Kidney tubule cell (primary cell): ENCODE results near the gene OLIG1.

Source experiments
- DNase-seq: peaks from one replicate; pipeline ENCODE4 v3.0.0-alpha.2; 2018; ENCODE audit warnings: low spot score

OLIG1 gene

DNA sequence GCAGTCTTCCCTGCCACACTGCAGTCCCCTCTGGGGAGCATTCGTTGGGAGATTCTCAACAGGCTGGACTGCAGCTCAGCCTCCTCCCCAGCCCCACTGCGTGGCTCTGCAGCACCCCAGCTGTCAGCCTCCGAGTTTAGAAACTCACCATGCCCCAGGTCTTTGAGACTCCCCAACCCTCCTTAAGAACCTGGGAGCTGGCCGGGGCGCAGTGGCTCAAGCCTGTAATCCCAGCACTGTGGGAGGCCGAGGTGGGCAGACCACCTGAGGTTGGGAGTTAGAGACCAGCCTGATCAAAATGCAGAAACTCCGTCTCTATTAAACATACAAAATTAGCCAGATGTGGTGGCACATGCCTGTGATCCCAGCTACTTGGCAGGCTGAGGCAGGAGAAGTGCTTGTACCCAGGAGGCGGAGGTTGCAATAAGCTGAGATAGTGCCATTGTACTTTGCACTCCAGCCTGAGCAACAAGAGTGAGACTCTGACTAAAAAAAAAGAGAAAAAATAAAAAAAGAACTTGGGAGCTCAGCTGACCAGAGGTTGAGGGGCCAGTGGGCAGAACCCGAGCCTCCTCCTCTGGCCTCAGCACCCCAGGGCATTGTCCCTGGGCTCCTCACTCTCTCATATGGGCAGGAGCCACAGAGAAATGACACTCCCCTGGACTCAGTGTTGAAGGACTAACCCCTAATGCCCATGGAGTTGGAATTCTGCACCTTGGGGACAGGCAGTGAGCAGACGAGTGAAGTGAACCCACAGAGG, 38.6 kb upstream of the OLIG1 start:
- DNase-seq, result no peak

DNA sequence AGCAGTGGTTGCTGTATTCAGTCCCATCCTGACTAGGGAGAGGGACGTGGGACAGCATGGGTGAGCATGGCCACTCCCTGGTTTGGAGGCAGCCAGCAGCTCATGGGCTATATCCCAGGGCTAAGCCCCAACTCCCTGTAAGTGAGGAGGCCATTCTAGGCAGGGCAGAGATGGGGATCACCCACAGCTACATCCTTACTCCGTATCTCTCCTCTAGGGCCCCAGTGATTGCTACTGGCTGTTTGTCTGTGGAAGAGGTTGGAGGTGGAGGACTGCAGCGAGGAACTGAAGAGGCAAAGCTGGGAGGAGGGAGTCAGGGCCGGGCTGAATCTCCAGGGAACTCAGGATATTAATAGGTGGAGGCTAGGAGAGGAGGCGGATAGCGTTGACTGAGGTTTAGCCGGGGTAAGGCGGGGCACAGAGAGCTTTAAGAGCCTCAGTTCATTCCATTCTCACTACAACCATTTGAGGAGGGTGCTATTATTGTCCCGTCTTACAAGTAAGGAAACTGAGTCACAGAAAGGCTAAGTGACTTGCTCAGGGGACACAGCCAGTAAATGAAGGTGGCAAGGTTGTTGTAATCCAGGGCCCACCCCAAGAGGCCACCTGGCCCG, 37.4 kb upstream of the OLIG1 start:
- no peak for DNase-seq

DNA sequence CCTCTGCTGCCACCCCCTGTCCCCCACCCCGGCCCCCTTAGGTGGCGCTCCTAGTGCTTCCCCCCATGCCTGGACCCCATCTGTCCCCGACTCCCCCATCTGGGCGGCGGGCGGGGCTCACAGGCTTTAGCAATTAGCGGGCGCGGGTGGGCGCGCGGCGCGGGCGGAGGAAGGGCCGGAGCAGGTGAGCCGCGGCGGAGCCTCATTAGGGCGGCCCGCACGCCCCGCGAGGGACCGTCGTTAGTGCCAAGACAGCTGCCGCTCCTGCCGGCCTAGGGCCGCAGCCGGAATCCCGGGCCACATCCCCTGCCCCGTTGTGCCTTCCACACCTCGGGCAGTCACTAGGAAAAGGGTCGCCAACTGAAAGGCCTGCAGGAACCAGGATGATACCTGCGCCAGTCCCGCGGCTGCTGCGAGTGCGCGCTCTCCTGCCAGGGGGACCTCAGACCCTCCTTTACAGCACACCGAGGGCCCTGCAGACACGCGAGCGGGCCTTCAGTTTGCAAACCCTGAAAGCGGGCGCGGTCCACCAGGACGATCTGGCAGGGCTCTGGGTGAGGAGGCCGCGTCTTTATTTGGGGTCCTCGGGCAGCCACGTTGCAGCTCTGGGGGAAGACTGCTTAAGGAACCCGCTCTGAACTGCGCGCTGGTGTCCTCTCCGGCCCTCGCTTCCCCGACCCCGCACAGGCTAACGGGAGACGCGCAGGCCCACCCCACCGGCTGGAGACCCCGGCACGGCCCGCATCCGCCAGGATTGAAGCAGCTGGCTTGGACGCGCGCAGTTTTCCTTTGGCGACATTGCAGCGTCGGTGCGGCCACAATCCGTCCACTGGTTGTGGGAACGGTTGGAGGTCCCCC, 36.6 kb upstream of the OLIG1 start:
- no peak for DNase-seq

DNA sequence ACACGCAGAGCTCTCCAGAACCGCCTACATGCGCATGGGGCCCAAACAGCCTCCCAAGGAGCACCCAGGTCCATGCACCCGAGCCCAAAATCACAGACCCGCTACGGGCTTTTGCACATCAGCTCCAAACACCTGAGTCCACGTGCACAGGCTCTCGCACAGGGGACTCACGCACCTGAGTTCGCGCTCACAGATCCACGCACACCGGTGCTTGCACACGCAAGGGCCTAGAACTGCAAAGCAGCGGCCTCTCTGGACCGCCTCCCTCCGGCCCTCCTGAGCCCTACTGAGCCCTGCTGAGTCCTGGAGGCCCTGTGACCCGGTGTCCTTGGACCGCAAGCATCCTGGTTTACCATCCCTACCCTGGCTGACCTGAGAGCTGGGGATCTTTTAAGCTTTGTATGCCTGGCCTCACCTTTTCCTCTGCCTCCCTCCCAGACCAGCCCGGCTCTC, 36.0 kb upstream of the OLIG1 start:
- no peak for DNase-seq

DNA sequence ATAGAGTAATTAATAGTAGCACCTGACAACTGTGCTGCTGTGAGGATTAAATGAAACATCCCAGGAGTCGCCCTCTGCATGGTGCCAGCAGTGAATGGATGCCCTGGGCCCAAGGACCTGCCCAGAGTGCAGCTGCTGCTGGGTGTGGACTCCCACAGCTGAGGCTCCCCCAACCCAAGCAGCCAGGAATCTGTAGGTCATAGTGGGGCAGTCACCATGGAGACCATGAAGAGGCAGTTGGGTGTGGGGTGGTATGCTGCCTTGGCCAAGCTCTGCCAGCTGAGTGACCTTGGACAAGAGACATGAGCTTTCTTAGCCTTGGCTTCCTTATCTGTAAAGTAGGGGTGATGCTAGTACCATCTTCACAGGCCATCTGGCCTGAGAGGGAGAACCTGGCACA, 34.8 kb upstream of the OLIG1 start:
- no peak for DNase-seq

DNA sequence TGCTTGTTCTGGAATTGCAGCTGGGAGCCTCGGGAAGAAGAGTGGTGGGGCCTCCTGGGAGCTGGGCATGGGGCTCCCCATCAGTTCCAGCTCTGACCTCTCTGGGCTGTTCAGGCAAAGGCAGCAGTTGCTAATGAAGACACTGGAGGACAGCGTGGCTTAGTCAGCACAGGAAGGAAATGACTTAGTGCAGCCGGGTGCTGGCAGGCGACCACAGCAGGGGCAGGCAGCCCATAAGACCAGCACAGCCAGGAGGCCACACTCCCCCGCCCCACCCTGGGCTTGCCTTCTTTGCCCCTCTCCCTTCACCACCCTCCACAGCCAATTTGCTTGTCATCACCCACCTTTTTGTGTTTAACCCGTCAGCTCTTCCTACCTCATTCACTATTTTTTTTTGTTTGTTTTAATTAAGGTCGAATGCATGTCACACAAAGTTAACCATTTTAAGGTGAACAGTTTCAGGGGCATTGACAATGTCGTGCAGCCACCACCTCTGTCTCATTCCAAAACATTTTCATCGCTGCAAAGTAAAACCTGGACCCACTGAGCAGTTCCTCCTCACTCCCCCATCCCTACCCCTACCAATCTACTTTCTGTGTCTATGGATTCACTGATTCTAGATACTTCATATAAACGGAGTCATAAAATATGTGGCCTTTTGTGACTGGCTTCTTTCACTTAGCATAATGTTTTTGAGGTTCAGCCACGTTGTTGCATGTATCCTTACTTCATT, 33.3 kb upstream of the OLIG1 start:
- DNase-seq, result peak; percentile 55

DNA sequence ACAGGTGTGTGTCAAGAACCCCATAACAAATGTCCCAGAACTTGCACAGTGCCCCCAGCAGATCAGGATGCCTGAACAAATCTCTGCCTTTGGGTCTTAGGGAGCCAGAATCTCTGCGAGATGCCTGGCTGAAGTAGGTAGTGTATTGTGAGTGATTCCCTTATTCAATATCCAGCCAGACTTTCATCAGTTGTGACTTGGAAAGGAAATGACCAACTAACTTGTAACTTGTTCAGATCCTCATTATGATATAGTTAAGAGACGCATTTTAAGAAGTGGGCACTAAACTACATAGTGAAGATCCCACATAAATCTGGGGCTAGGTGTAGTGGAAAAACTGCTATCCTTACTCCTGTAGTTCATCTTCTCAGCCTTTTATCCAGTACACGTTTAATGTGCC, 32.4 kb upstream of the OLIG1 start:
- DNase-seq, result no peak

DNA sequence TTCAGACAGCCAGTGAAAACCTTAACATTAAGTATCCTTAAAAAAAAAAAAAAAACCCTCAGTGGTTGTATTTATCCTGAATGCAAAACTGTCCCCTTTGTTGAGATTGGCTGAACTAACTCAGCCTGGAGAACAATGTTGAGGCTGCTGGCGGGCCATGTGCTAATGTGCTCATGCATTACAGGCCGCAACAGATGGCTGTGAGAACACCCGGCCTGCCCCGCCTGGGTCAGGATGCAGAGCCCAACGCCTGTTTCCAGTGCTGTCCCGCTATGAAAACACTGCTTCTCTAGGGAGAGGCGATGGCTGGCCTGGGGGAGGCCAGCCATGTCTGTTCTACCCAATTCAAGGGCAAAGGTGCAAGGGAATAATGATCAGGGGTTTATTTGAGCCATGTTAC, 30.4 kb upstream of the OLIG1 start:
- DNase-seq, result no peak

DNA sequence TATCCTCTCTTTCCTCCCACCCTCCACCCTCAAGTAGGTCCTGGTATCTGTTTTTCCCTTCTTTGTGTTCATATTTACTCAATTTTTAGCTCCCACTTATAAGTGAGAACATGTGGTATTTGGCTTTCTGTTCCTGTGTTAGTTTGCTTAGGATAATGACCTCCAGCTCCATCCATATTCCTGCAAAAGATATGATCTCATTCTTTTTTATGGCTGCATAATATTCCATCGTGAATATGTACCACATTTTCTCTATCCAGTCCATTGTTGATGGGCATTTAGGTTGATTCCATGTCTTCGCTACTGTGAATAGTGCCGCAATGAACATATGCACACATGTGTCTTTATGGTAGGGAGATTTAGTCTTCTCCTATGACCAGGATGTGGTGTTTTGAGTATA, 29.7 kb upstream of the OLIG1 start:
- DNase-seq, result no peak

DNA sequence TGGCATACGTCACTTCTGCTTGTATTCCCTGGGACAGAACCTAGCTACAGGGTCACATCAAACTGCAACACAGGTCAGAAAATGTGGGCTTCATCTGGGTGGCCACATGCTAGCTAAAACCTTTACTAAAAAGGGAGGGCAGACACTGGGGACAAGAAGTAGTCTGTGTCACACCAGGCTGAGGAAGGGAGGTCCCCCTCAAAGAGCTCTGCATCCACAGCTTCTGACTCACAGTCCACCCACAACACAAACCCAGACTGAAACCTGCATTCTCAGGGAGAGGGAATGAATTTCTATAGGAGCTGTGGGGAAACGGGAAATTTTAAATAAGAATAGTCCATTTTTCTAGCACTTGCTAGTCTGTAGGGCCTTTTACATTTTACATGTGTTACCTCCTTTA, 28.0 kb upstream of the OLIG1 start:
- DNase-seq, result peak; percentile 39

DNA sequence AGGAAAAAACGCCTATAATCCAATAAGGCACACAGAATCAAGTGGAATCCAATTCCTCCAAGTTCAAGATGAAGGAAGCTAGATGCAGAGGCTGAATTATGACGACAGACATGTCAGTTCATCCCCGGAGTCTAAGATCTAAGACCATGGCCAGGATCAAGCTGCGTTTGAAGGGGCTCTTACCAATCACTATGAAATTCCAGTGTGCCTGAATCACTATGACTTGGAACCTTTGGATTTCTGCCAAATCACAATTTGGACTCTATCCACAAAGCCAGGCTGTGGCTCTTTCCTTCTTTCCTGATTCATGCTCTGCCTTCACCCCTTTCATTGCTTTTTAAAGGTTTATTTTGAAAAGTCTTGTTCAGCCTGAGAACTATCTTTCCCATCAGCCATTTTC, 27.1 kb upstream of the OLIG1 start:
- DNase-seq, result peak; percentile 94

DNA sequence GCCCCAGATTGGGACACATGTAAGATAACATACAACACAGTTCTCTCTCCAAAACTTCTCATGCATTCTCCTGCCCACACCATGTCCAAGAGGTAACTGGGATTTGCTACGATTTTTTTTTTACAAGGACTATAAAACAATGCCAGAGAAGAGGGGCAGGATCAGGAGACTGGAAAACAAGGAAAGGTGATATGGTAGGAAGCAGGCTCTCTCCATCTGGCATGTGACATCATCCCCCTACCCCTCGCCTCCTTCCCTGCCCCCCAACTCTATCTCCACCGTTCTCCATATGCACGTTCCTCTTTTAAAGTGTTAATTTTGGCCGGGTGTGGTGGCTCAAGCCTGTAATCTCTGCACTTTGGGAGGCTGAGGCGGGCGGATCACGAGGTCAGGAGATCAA, 23.5 kb upstream of the OLIG1 start:
- DNase-seq, result no peak

DNA sequence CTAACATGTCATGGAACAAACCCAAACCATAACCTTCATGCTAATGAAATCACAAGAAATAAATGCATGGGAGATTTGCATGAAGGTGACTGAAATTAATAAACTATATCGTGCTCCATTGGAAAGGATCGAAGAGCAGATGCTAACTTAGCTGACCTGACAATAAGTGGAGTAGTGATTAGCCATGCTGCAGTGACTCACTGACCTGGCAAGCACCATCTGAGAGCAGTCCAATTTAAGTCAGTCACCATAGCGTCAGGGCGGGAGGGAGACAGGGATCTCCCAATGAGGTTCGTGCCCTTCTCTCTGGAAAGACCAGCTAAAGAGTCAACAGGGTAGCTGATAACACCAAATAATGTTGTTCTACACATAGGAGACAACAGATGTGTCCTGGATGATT, 22.7 kb upstream of the OLIG1 start:
- DNase-seq, result peak; percentile 48

DNA sequence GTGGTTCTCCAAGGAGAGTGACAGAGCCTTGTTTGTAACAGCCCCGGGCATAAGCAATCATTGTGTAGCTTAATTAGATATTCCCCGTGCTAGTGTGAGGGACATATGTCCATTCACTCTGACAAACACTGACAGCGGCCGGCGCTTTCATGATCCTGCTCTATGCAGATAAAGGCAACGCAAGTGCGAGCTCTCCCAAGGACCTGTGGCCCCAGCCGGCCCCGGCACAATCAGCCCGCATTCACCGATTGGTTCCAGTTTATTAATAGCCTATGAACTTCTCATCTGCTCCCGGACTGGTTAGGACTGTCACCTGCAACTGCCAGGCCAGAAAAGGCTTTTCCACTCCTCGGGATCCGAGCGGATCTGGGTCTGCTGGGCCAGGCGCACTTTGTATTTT, 18.0 kb upstream of the OLIG1 start:
- no peak for DNase-seq

DNA sequence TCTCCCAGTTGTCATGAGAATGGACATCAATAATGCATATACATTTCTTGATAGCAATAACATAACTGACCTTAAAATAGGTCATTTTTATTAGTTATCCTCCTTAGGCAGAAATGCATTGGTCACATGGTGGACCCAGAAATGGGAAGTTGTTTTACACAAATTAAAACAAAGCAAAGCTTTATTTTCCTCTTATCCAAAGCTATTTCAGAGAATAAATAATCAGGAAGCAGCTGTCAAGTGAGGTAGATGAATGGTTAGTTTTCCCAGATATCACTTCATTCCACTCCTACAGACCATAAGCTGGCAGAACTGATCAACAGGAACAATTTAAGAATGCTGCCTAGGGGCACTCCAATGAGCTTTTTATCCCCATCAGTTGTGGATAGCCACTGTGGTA, 16.0 kb upstream of the OLIG1 start:
- no peak for DNase-seq

DNA sequence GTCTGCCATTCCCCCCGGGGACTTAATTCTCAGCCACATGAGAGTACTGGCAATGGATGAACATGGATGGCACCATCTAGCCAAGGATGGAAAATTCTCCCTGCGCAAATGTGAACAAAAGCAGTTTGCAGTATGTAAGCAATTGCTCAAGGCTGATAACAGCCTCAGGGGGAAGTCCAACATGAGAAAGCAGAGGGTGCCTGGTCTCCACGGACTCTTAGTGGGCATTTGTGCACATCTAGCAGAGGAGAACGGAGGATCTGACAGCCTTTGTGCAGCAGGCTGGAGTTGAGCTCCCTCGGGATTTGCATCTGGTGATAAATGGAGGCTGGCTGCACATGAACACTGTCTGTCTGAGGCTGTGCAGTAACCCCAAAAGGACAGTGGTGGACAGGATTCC, 13.9 kb upstream of the OLIG1 start:
- no peak for DNase-seq

DNA sequence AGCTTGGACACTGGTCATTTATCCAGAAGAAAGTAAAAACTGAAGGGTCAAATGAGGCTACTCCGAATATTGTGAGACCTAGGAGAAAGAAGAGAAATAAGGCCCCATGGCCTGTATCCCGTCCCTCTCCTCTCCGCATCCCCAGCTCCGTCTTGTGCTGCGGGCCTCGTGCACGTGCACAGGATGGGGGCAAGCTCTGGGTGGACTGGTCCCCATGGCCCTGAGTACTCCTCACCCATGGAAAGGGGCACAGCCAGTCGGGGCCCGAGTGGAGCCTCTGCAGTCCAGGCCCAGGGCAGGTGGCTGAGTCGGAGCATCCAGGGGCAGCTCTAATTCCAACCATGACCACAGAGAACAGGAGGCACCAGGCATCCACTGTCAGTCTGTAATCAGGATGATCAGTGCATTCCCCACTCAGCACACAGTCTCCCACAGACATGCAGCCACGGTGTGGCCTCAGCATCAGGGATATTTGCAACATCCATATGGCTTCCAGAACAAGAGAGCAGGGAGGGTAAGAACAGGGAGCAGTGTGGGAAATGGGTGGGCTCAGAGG, 12.5 kb upstream of the OLIG1 start:
- DNase-seq, result no peak

DNA sequence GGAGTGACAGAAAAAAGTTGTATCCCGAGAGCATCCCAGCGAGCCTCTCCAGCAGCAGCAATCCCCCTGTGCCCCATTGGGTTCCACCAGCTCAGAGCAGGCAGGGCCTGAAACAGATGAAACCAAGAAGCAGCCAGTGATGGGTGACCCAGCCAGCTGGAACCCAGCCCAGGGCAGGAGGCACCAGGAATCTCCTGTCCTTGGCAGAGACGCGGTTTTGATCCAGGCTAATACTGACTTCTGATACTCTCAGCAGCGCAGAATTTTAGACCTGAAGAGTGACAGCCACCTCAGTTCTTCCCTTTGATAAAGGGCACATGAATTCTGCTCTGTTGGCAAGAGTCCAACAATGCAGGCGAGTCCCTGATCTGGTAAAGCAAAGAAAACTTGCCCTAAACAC, 11.4 kb upstream of the OLIG1 start:
- no peak for DNase-seq

DNA sequence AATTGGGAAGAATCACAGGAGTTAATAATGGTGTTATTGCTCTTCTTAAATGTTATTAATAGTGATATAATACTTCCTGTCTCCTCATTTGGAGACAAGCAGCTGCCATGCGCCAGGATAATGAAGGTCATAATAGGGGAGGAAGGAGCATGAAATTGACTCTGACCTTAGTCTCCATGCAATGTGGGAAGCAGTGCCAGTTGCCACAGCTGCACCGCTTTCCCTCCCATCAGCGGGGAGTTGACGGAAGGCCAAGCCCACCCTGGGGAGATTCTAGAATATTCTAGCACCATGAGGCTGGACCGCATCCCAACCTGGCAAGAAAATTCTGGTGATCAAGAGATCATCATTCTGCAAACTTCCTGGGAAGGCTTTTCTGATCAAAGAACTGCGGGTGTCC, 11.0 kb upstream of the OLIG1 start:
- no peak for DNase-seq

DNA sequence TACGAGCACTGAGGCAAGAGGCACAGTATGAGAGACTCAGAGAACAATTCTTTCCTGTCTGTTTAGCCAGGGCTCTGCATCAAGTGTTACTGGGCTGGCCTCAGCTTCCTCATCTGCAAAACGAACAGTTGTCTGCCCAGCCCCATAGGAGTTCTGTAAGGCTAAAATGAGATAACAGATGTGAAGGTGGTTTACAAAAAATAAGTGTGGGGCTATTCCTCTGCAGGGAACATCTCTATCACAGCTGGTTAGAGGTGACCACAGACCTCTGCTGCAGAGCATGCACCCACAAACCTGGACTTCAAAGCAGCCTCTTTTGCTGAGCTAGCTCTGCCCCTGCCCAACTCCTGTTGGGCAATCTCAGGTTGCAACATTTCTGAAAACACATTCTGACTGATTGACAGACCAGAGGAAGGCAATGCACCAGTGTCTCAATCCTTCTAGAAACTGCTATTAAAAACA, 10.5 kb upstream of the OLIG1 start:
- no peak for DNase-seq

DNA sequence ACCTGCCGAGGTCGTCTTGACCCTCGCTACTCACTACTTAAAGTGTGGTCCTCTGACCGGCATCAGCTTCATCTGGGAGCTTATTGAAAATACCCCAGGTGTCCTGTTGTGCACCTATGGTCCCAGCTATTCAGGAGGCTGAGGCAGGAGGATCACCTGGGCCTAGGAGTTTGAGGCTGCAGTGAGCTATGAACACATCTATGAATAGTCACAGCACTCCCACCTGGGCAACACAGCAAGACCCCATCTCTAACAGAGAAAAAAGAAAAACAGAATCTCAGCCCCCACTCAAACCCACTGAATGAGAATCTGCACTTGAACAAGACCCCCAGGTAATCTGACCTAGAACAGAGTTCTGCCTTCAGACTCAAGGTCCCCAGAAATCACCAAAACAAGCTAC, 8.7 kb upstream of the OLIG1 start:
- no peak for DNase-seq

DNA sequence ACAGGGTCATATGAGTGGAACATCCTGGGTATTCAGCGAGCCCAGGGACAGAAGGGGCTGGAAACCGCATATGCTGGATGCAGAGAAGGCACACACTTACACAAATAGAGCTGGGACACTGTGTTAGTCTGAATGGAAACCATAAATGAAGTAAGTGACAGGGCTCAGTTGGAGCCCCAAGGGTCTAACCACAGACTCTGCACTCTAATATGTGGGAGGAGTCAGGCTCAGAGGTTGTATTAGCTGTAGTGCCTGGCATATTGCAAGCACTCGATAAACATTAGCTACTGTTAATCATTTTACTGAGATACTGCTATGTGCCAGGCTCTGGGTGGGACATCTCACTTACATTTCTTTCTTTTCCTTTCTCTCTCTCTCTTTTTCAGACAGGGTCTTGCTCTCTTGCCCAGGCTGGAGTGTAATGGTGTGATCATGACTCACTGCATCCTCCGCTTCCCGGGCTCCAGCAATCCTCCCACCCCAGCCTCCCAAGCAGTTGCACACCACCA, 6.5 kb upstream of the OLIG1 start:
- DNase-seq, result no peak
